ENCODE results near the gene GNB1L.
A peak's percentile ranks its signal among the peaks of the same experiment; 100 is the strongest.

The GNB1L gene

GRCh38 chr22:19765477-19766239, 89.0 kb downstream of the GNB1L start:
- Histone ChIP-seq H3K9ac (ENCODE audit: insufficient read length, low read depth) (peak overlapping the region; percentile 21), H3K9me3 (ENCODE audit: insufficient read depth, low read length) (no peaks in the 10 kb centered on the region), H3K36me3 (ENCODE audit: insufficient read depth, insufficient read length, low read length) (no peaks in the 10 kb centered on the region), H3K4me1 (ENCODE audit: insufficient read depth, insufficient read length) (peaks cover 11% of the 10 kb centered on the region), H3K27me3 (ENCODE audit: insufficient read depth, insufficient read length) (peaks cover 82% of the 10 kb centered on the region), H3K4me3 (ENCODE audit: insufficient read length, low read depth) (peak overlapping the region; percentile 32)
- TF ChIP-seq YY1 (IDR thresholded peaks at IDR 0.05; ENCODE audit: insufficient read depth, insufficient read length): no peak
- no peak for TF ChIP-seq ZNF274 (IDR thresholded peaks at IDR 0.05; ENCODE audit: low read depth, low read length)
- no peak for TF ChIP-seq SUZ12 (IDR thresholded peaks at IDR 0.05; ENCODE audit: extremely low read depth, insufficient read depth, insufficient read length)
- no peak for DNase-seq (ENCODE audit: low read depth, low spot score)

GRCh38 chr22:19764636-19765476, 89.8 kb downstream of the GNB1L start:
- no peak overlapping the region for H3K4me3 ChIP-seq (ENCODE audit: insufficient read length, low read depth)
- no peaks in the 10 kb centered on the region for H3K9me3 ChIP-seq (ENCODE audit: insufficient read depth, low read length)
- no peak for DNase-seq (ENCODE audit: low read depth, low spot score)
- no peak overlapping the region for H3K9ac ChIP-seq (ENCODE audit: insufficient read length, low read depth)
- H3K4me1 ChIP-seq (ENCODE audit: insufficient read depth, insufficient read length): peaks cover 11% of the 10 kb centered on the region
- TF ChIP-seq ZNF274 (IDR thresholded peaks at IDR 0.05; ENCODE audit: low read depth, low read length): no peak
- TF ChIP-seq YY1 (IDR thresholded peaks at IDR 0.05; ENCODE audit: insufficient read depth, insufficient read length): no peak
- no peak for TF ChIP-seq SUZ12 (IDR thresholded peaks at IDR 0.05; ENCODE audit: extremely low read depth, insufficient read depth, insufficient read length)
- H3K27me3 ChIP-seq (ENCODE audit: insufficient read depth, insufficient read length): peaks cover 86% of the 10 kb centered on the region
- H3K36me3 ChIP-seq (ENCODE audit: insufficient read depth, insufficient read length, low read length): no peaks in the 10 kb centered on the region

- Histone ChIP-seq H3K9me3 (ENCODE audit: insufficient read depth, low read length) (no peaks in the 10 kb centered on the region), H3K27me3 (ENCODE audit: insufficient read depth, insufficient read length) (peaks cover 88% of the 10 kb centered on the region), H3K9ac (ENCODE audit: insufficient read length, low read depth) (no peak overlapping the region), H3K4me3 (ENCODE audit: insufficient read length, low read depth) (no peak overlapping the region), H3K36me3 (ENCODE audit: insufficient read depth, insufficient read length, low read length) (no peaks in the 10 kb centered on the region), H3K4me1 (ENCODE audit: insufficient read depth, insufficient read length) (peaks cover 15% of the 10 kb centered on the region)
- DNase-seq (ENCODE audit: low read depth, low spot score): no peak
- TF ChIP-seq ZNF274 (IDR thresholded peaks at IDR 0.05; ENCODE audit: low read depth, low read length) (no peak), SUZ12 (IDR thresholded peaks at IDR 0.05; ENCODE audit: extremely low read depth, insufficient read depth, insufficient read length) (no peak), YY1 (IDR thresholded peaks at IDR 0.05; ENCODE audit: insufficient read depth, insufficient read length) (no peak)
These were observed 90.4 kb downstream of the GNB1L start for GRCh38 chr22:19764299-19764593.

- Histone ChIP-seq H3K27me3 (ENCODE audit: insufficient read depth, insufficient read length) (peaks cover 93% of the 10 kb centered on the region), H3K9me3 (ENCODE audit: insufficient read depth, low read length) (no peaks in the 10 kb centered on the region), H3K9ac (ENCODE audit: insufficient read length, low read depth) (no peak overlapping the region), H3K4me3 (ENCODE audit: insufficient read length, low read depth) (no peak overlapping the region), H3K4me1 (ENCODE audit: insufficient read depth, insufficient read length) (peaks cover 15% of the 10 kb centered on the region), H3K36me3 (ENCODE audit: insufficient read depth, insufficient read length, low read length) (no peaks in the 10 kb centered on the region)
- TF ChIP-seq SUZ12 (IDR thresholded peaks at IDR 0.05; ENCODE audit: extremely low read depth, insufficient read depth, insufficient read length): no peak
- no peak for TF ChIP-seq ZNF274 (IDR thresholded peaks at IDR 0.05; ENCODE audit: low read depth, low read length)
- no peak for TF ChIP-seq YY1 (IDR thresholded peaks at IDR 0.05; ENCODE audit: insufficient read depth, insufficient read length)
- DNase-seq (ENCODE audit: low read depth, low spot score): no peak
These were observed 91.0 kb downstream of the GNB1L start for GRCh38 chr22:19763458-19764298.

- H3K4me3 ChIP-seq (ENCODE audit: insufficient read length, low read depth): no peak overlapping the region
- H3K4me1 ChIP-seq (ENCODE audit: insufficient read depth, insufficient read length): peaks cover 11% of the 10 kb centered on the region
- H3K9ac ChIP-seq (ENCODE audit: insufficient read length, low read depth): no peak overlapping the region
- no peak for DNase-seq (ENCODE audit: low read depth, low spot score)
- H3K27me3 ChIP-seq (ENCODE audit: insufficient read depth, insufficient read length): peaks cover 93% of the 10 kb centered on the region
- no peaks in the 10 kb centered on the region for H3K9me3 ChIP-seq (ENCODE audit: insufficient read depth, low read length)
- TF ChIP-seq YY1 (IDR thresholded peaks at IDR 0.05; ENCODE audit: insufficient read depth, insufficient read length): no peak
- H3K36me3 ChIP-seq (ENCODE audit: insufficient read depth, insufficient read length, low read length): no peaks in the 10 kb centered on the region
These were observed 91.9 kb downstream of the GNB1L start for GRCh38 chr22:19762568-19763457.

GRCh38 chr22:19761725-19762567, 92.7 kb downstream of the GNB1L start:
- no peaks in the 10 kb centered on the region for H3K36me3 ChIP-seq (ENCODE audit: insufficient read depth, insufficient read length, low read length)
- peak overlapping the region; percentile 6 for H3K4me3 ChIP-seq (ENCODE audit: insufficient read length, low read depth)
- TF ChIP-seq ZNF274 (IDR thresholded peaks at IDR 0.05; ENCODE audit: low read depth, low read length) (no peak), SUZ12 (IDR thresholded peaks at IDR 0.05; ENCODE audit: extremely low read depth, insufficient read depth, insufficient read length) (no peak), YY1 (IDR thresholded peaks at IDR 0.05; ENCODE audit: insufficient read depth, insufficient read length) (no peak)
- no peak for DNase-seq (ENCODE audit: low read depth, low spot score)
- no peaks in the 10 kb centered on the region for H3K9me3 ChIP-seq (ENCODE audit: insufficient read depth, low read length)
- H3K27me3 ChIP-seq (ENCODE audit: insufficient read depth, insufficient read length): peaks cover 93% of the 10 kb centered on the region
- peaks cover 11% of the 10 kb centered on the region for H3K4me1 ChIP-seq (ENCODE audit: insufficient read depth, insufficient read length)
- H3K9ac ChIP-seq (ENCODE audit: insufficient read length, low read depth): peak overlapping the region; percentile 26

Data from NT2/D1 (cell line).